A673 (cell line): Measurements from ENCODE around the gene TEK. TPM values are rescaled to one million over a fixed set of nuclear protein-coding genes. Genes with fewer than 3 reads are reported as not detected.
"Not testable (repeated sequence)": the region's sequence is repeated elsewhere in the genome, so short reads cannot be mapped to it uniquely, and the experiment has no call there.

Experiments
- BruUV-seq: library from RNA; stranded (reverse); fragments of 400-500 nt; replicated peaks from 2 replicates; lab custom pipeline; 2021; lab: Mats Ljungman, UMichigan
- CTCF ChIA-PET: fragments of 300-600 bp; sonication (Branson Sonifier 250); formaldehyde crosslinking; loops from one replicate; lab custom pipeline; 2022; ENCODE audit warnings: antibody characterized with exemption; lab: Charles Lee
- POLR2A ChIA-PET: fragments of 300-600 bp; sonication (Branson Sonifier 250); formaldehyde crosslinking; loops from one replicate; lab custom pipeline; 2022; ENCODE audit warnings: antibody characterized with exemption; ENCODE audit not compliant: low non-redundant PET; lab: Charles Lee
- DNase-seq: peaks from one replicate; pipeline ENCODE4 v3.0.0-alpha.2; 2015; ENCODE audit warnings: low spot score
- H3K27ac ChIP-seq: fragments of 200-600 bp; sonication (generic); 2 replicates; pipeline ENCODE4 v1.5.1; 2016; ENCODE audit warnings: mixed run types, low read depth, mild to moderate bottlenecking, mixed read lengths, antibody characterized with exemption, low read length; ENCODE audit not compliant: poor library complexity, severe bottlenecking
- H3K27me3 ChIP-seq: fragments of 200-600 bp; sonication (generic); replicated peaks from 2 replicates; pipeline ENCODE4 v1.6.1; 2017; ENCODE audit warnings: mixed run types, low read depth, mild to moderate bottlenecking, mixed read lengths, antibody characterized with exemption, low read length; ENCODE audit not compliant: insufficient read depth, poor library complexity
- H3K36me3 ChIP-seq: fragments of 200-600 bp; sonication (generic); 2 replicates; pipeline ENCODE4 v1.6.1; 2016; ENCODE audit warnings: mixed run types, mild to moderate bottlenecking, mixed read lengths, antibody characterized with exemption, low read length; ENCODE audit not compliant: insufficient read depth, poor library complexity, severe bottlenecking
- H3K4me1 ChIP-seq: fragments of 200-600 bp; sonication (generic); 2 replicates; pipeline ENCODE4 v1.6.1; 2017; ENCODE audit warnings: mixed run types, mild to moderate bottlenecking, mixed read lengths, antibody characterized with exemption, low read length; ENCODE audit not compliant: insufficient read depth, poor library complexity, severe bottlenecking
- H3K4me3 ChIP-seq: fragments of 200-600 bp; sonication (generic); 2 replicates; pipeline ENCODE4 v1.5.1; 2016; ENCODE audit warnings: low read depth, mixed run types, mild to moderate bottlenecking, mixed read lengths, low read length; ENCODE audit not compliant: poor library complexity, severe bottlenecking
- H3K9me3 ChIP-seq: fragments of 200-600 bp; sonication (generic); 2 replicates; pipeline ENCODE4 v1.6.1; 2016; ENCODE audit warnings: mixed run types, low read depth, mild to moderate bottlenecking, mixed read lengths, antibody characterized with exemption, low read length; ENCODE audit not compliant: poor library complexity, severe bottlenecking
- CTCF ChIP-seq: fragments of 300-800, 200-600 bp; sonication (generic); conservative IDR thresholded peaks from 2 replicates; pipeline ENCODE4 v1.5.1; 2017; ENCODE audit warnings: low read depth, mild to moderate bottlenecking, antibody characterized with exemption, low read length, moderate library complexity, mixed read lengths
- EZH2 ChIP-seq: fragments of 200-600 bp; sonication (generic); IDR thresholded peaks from 2 replicates; pipeline ENCODE4 v1.6.1; 2017; ENCODE audit warnings: borderline replicate concordance, low read depth, mild to moderate bottlenecking, mixed read lengths, antibody characterized with exemption, low read length; ENCODE audit not compliant: poor library complexity, severe bottlenecking
- intact Hi-C: fragments of 100-400 bp; cut with micrococcal nuclease; formaldehyde crosslinking; loops from one replicate; pipeline ENCODE4 v1.10.0; 2022; ENCODE audit not compliant: unreplicated experiment
- total RNA-seq: library from RNA; stranded (reverse); gene quantifications from 2 replicates; pipeline ENCODE4 v1.2.3, GENCODE V29; 2021

TEK gene
- total RNA-seq, 1 experiment from 2014 or later = not detected

- DNase-seq = no peak
- Histone ChIP-seq H3K4me1 (no peaks in the 10 kb centered on the region), H3K4me3 (no peak overlapping the region), H3K9me3 (no peaks in the 10 kb centered on the region), H3K36me3 (no peaks in the 10 kb centered on the region), H3K27ac (no peak overlapping the region), H3K27me3 (no peaks in the 10 kb centered on the region)
- TF ChIP-seq EZH2 (no peak), CTCF (no peak)
- CTCF ChIA-PET = no interaction called here
- POLR2A ChIA-PET = no interaction called here
- intact Hi-C loops = no loop called here
- BruUV-seq = no TSS peak
These were observed 19.3 kb upstream of the TEK start for GRCh38 chr9:27089706-27090105.

GRCh38 chr9:27090231-27090630 lies 18.8 kb upstream of the TEK start:
- POLR2A ChIA-PET = no interaction called here
- Histone ChIP-seq H3K9me3 (no peaks in the 10 kb centered on the region), H3K4me3 (no peak overlapping the region), H3K36me3 (no peaks in the 10 kb centered on the region), H3K27ac (no peak overlapping the region), H3K27me3 (no peaks in the 10 kb centered on the region), H3K4me1 (no peaks in the 10 kb centered on the region)
- TF ChIP-seq CTCF (no peak), EZH2 (no peak)
- no TSS peak for BruUV-seq
- no peak for DNase-seq
- CTCF ChIA-PET = no interaction called here
- intact Hi-C loops = no loop called here

GRCh38 chr9:27090711-27091110 lies 18.3 kb upstream of the TEK start:
- Histone ChIP-seq H3K27ac (no peak overlapping the region), H3K9me3 (no peaks in the 10 kb centered on the region), H3K27me3 (no peaks in the 10 kb centered on the region), H3K36me3 (no peaks in the 10 kb centered on the region), H3K4me3 (no peak overlapping the region), H3K4me1 (no peaks in the 10 kb centered on the region)
- intact Hi-C loops = no loop called here
- POLR2A ChIA-PET = no interaction called here
- no peak for DNase-seq
- no peak for TF ChIP-seq CTCF
- TF ChIP-seq EZH2 = no peak
- CTCF ChIA-PET = no interaction called here
- BruUV-seq = no TSS peak

GRCh38 chr9:27092496-27092895 lies 16.5 kb upstream of the TEK start:
- CTCF ChIA-PET, H3K4me1 ChIP-seq, intact Hi-C loops, H3K4me3 ChIP-seq, BruUV-seq, H3K27me3 ChIP-seq, H3K9me3 ChIP-seq, H3K27ac ChIP-seq, H3K36me3 ChIP-seq, DNase-seq, POLR2A ChIA-PET: not testable (repeated sequence)

GRCh38 chr9:27093384-27094067 lies 15.5 kb upstream of the TEK start:
- H3K27me3 ChIP-seq, BruUV-seq, H3K27ac ChIP-seq, POLR2A ChIA-PET, CTCF ChIA-PET, DNase-seq, H3K36me3 ChIP-seq, H3K9me3 ChIP-seq, H3K4me3 ChIP-seq, H3K4me1 ChIP-seq, intact Hi-C loops: not testable (repeated sequence)
